H1 (cell line): ENCODE results near the gene GALNT15. TPM values are rescaled to one million over a fixed set of nuclear protein-coding genes. Genes with fewer than 3 reads are reported as not detected.

Experiments
- SAP30 ChIP-seq: fragments of 300-600 bp; sonication (generic); IDR thresholded peaks from 2 replicates; pipeline ENCODE4 v1.7.1; 2012; ENCODE audit warnings: low read length, moderate library complexity, mild to moderate bottlenecking, inconsistent platforms; ENCODE audit not compliant: insufficient read depth, insufficient replicate concordance
- TEAD4 ChIP-seq: IDR thresholded peaks from 2 replicates; pipeline ENCODE4 v1.6.1; 2012; ENCODE audit warnings: low read depth, low read length, inconsistent platforms, mixed read lengths
- polyA plus RNA-seq, 7 experiments: library from polyadenylated mRNA; depleted of rRNA in 3 of 7; stranded (reverse) in 5 of 7; unstranded in 2 of 7; fragments of >200 nt in 5 of 7; fragments of 200-250 nt in 2 of 7; gene quantifications; 1 replicate in 5 of 7; 2 replicates in 1 of 7; 4 replicates in 1 of 7; pipeline versions ENCODE4 v1.2.1 to v1.2.3, GENCODE V29; 2011 to 2013; ENCODE audit warnings: missing spikeins in 2 of 7, mixed read lengths in 2 of 7
- total RNA-seq: library from RNA; stranded (reverse); fragmentation: NEBNext Ultra II Directional; extraction: Animal tissue kit (Norgen Biotek cat#: 25700); gene quantifications from 2 replicates; pipeline ENCODE4 v1.2.1, GENCODE V29; 2021
- TF ChIP-seq, protein P1 (sequence below): IDR thresholded peaks from 2 replicates; pipeline ENCODE4 v1.6.1; 2011; ENCODE audit warnings: low read length, improper control_type of control experiment

The GALNT15 gene
- total and polyA plus RNA-seq, 2 of the 8 experiments (the other 6 are each of a cell fraction or from before 2014, with no cell fraction given): 0.02 TPM; not detected in 1

GRCh38 chr3:16198427-16198826, 23.9 kb downstream of the GALNT15 start (continued):
- TF ChIP-seq, protein P1, sequence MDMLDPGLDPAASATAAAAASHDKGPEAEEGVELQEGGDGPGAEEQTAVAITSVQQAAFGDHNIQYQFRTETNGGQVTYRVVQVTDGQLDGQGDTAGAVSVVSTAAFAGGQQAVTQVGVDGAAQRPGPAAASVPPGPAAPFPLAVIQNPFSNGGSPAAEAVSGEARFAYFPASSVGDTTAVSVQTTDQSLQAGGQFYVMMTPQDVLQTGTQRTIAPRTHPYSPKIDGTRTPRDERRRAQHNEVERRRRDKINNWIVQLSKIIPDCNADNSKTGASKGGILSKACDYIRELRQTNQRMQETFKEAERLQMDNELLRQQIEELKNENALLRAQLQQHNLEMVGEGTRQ: no peak
- no peak for TF ChIP-seq TEAD4
- no peak for TF ChIP-seq SAP30
